ENCODE data around the gene GEMIN7.

GRCh38 chr19:45128146-45128545 lies 49.1 kb downstream of the GEMIN7 start:
- TF ChIP-seq POLR2A (IDR thresholded peaks at IDR 0.05) (no peak), CTCF (IDR thresholded peaks at IDR 0.05) (no peak)
